T-cell (primary cell): ENCODE data around the gene GRID2. TPM values are rescaled to one million over a fixed set of nuclear protein-coding genes. Genes with fewer than 3 reads are reported as not detected.

Experiments
- ATAC-seq, 4 experiments: fragments of 200-7000 bp in 3 of 4; fragments of 150-1000 bp in 1 of 4; cut with Tn5 transposase; replicated peaks in 1 of 4; 1 replicate in 3 of 4; 2 replicates in 1 of 4; pipeline ENCODE4 v1.10.0; 2021; ENCODE audit warnings: moderate library complexity in 3 of 4, mild to moderate bottlenecking in 2 of 4, moderate number of reproducible peaks in 1 of 4
- CTCF ChIA-PET, 2 donors: fragments of 300-600 bp; sonication (Branson Sonifier 250); formaldehyde crosslinking; loops; one replicate each; lab custom pipeline; 2022; ENCODE audit warnings: antibody characterized with exemption in 2 of 2; lab: Charles Lee
- POLR2A ChIA-PET, 2 donors: fragments of 300-600 bp; sonication (Branson Sonifier 250); formaldehyde crosslinking; loops; one replicate each; lab custom pipeline; 2022; ENCODE audit warnings: antibody characterized with exemption in 2 of 2; lab: Charles Lee
- DNase-seq, 35 experiments: peaks; one replicate each; pipeline versions ENCODE4 v3.0.0 to v3.0.0-alpha.2; 2013 to 2023
- H3K27ac ChIP-seq: one replicate; pipeline ENCODE4 v1.5.1; 2013; ENCODE audit warnings: low read length
- H3K27me3 ChIP-seq, 2 experiments: replicated peaks in 1 of 2; 1 replicate in 1 of 2; 2 replicates in 1 of 2; pipeline versions ENCODE4 v1.6.1 to v1.7.0; 2013; ENCODE audit warnings: low read length in 1 of 2, mixed read lengths in 1 of 2; ENCODE audit not compliant: control insufficient read depth in 2 of 2, insufficient read depth in 2 of 2; ENCODE audit errors: extremely low read depth in 1 of 2
- H3K36me3 ChIP-seq, 2 donors: 1 replicate in 1 of 2; 2 replicates in 1 of 2; pipeline versions ENCODE4 v1.6.1 to v1.7.0; 2013; ENCODE audit warnings: low read length in 1 of 2; ENCODE audit not compliant: control insufficient read depth in 2 of 2, insufficient read depth in 1 of 2; ENCODE audit errors: extremely low read depth in 1 of 2
- H3K4me1 ChIP-seq, 2 experiments: 1 replicate in 1 of 2; 2 replicates in 1 of 2; pipeline versions ENCODE4 v1.6.1 to v1.7.0; 2013; ENCODE audit warnings: low read length in 2 of 2, mixed read lengths in 1 of 2; ENCODE audit not compliant: insufficient read depth in 2 of 2, control insufficient read depth in 1 of 2; ENCODE audit errors: extremely low read depth in 1 of 2
- H3K4me3 ChIP-seq, 2 donors: 1 replicate in 1 of 2; 2 replicates in 1 of 2; pipeline versions ENCODE4 v1.5.1 to v1.7.0; 2013; ENCODE audit warnings: mild to moderate bottlenecking in 2 of 2, low read length in 1 of 2, moderate library complexity in 1 of 2; ENCODE audit not compliant: control insufficient read depth in 1 of 2; ENCODE audit errors: extremely low read depth in 1 of 2
- H3K9me3 ChIP-seq: 2 replicates; pipeline ENCODE4 v1.7.0; 2013
- H3K27ac Mint-ChIP-seq, 2 donors: one replicate each; pipeline ENCODE4 v1.8.0; 2020 to 2021; ENCODE audit warnings: mild to moderate bottlenecking in 2 of 2, mixed read lengths in 2 of 2
- H3K27me3 Mint-ChIP-seq, 2 donors: one replicate each; pipeline ENCODE4 v1.8.0; 2021 to 2022; ENCODE audit warnings: mixed read lengths in 2 of 2
- H3K36me3 Mint-ChIP-seq: one replicate; pipeline ENCODE4 v1.8.0; 2021; ENCODE audit warnings: mixed read lengths
- H3K4me1 Mint-ChIP-seq, 3 donors: one replicate each; pipeline ENCODE4 v1.8.0; 2020 to 2022; ENCODE audit warnings: mixed read lengths in 3 of 3, mild to moderate bottlenecking in 1 of 3
- H3K4me3 Mint-ChIP-seq, 3 donors: one replicate each; pipeline ENCODE4 v1.8.0; 2020 to 2022; ENCODE audit warnings: mild to moderate bottlenecking in 3 of 3, mixed read lengths in 3 of 3, moderate library complexity in 3 of 3
- H3K9me3 Mint-ChIP-seq, 3 donors: one replicate each; pipeline ENCODE4 v1.8.0; 2020 to 2022; ENCODE audit warnings: mixed read lengths in 3 of 3
- WGBS: methylation state at CpG from one replicate; pipeline ENCODE4 v1.1.5; 2013; ENCODE audit warnings: missing lambda C conversion rate; ENCODE audit not compliant: insufficient coverage; 5-methylcytosine and 5-hydroxymethylcytosine counted together
- total RNA-seq, 35 experiments: library from RNA in 6 of 35; stranded (reverse) in 6 of 35; fragments of 120-200 nt in 1 of 35; gene quantifications; one replicate each; pipeline versions ENCODE4 v1.2.1 to v1.2.4 and lab custom pipeline; 2013 to 2026

The GRID2 gene
- total RNA-seq, 5 donors from 2014 or later (not counting 1 experiment from before 2014, with no cell fraction given), result 0.13 to 0.18 TPM; not detected in 3

DNA sequence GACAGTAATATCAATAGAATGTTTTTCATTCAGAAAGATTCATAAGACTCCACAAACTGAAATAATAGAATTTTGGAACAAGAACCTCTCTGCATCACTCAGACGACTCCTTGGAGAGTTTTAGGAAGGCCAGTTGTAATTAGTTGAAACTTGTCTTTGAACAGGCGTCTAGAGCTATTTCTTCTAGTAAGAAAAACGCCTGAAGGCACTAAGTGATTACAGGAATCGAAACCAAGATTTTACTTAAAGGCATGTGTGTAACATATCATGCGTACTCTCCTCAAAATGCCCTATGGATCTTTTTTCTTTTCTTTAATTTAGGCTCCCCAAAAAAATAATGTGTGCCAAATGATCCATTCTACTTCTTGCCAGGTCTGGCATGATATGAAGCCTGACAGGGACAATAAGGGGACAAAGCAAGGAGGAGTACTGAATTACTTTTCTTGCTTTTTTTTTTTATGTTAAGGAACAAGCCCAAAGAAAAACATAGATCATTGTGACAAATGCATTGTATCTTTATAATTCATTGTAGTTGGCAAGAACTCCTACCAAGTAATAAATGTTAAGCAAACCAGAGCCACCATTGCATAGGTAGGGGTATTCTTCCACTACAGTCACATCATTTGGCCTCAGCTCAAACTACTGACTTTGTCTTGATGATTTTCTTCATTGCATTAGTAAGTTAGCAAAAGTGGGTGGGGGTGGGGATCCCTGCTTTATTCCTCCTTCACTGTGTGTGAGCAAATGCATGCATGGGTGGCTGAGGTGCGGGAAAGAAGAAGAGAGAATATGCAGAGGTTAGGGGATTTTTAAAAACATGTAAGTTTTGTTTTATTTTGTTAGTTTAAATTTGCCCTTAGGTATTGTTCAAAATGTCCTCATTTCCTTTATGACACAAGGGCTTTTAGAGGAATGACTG is 1444.9 kb downstream of the GRID2 start:
- Histone ChIP-seq H3K27me3 (no peaks in the 10 kb centered on the region), H3K36me3 (no peaks in the 10 kb centered on the region), H3K27ac (no peak overlapping the region), H3K4me3 (no peak overlapping the region), H3K4me1 (no peaks in the 10 kb centered on the region), H3K9me3 (no peaks in the 10 kb centered on the region)
- CTCF ChIA-PET, result no interaction called here
- DNase-seq (no peak), ATAC-seq (no peak)
- Mint-ChIP-seq H3K4me1 (no peaks in the 10 kb centered on the region), H3K9me3 (peaks cover 0 to 7% (median 0%) of the 10 kb centered on the region in 3 donors), H3K4me3 (no peak overlapping the region), H3K27ac (no peak overlapping the region), H3K36me3 (no peaks in the 10 kb centered on the region), H3K27me3 (no peaks in the 10 kb centered on the region)
- POLR2A ChIA-PET, result no interaction called here
- no CpG with 5 or more reads among the region's 6 CpGs for WGBS

DNA sequence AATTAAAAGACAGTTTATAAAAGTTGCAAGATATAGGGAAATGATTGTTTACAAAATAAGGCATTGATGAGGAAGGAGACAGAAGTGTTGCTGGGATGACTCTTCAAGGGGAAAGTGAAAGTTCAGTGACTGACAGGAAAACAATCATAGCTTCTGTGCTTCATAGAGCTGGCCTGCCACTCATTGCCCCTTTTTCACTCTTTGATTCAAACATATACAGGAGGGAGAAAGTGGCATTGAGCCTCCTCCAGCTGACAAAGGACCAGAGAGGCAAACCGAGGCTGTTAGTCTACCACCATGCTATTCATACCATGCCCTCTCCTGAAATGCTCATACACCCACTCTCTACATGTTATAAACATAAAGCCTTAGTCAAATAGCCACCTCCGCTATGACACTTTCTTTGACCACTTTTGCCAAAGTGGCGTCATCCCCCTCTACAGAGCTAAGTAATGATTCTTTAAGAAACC is 1445.6 kb downstream of the GRID2 start:
- ChIA-PET POLR2A (no interaction called here), CTCF (no interaction called here)
- no peaks in the 10 kb centered on the region for H3K27me3 Mint-ChIP-seq
- H3K4me3 Mint-ChIP-seq, result no peak overlapping the region
- Histone ChIP-seq H3K27ac (no peak overlapping the region), H3K4me1 (no peaks in the 10 kb centered on the region), H3K27me3 (no peaks in the 10 kb centered on the region), H3K9me3 (no peaks in the 10 kb centered on the region), H3K4me3 (no peak overlapping the region), H3K36me3 (no peaks in the 10 kb centered on the region)
- H3K27ac Mint-ChIP-seq, result no peak overlapping the region
- 76% methylated on average over 3 of the region's 3 CpGs for WGBS
- no peak for ATAC-seq
- DNase-seq, result no peak
- peaks cover 0 to 5% (median 0%) of the 10 kb centered on the region in 3 donors for H3K9me3 Mint-ChIP-seq
- H3K36me3 Mint-ChIP-seq, result no peaks in the 10 kb centered on the region
- H3K4me1 Mint-ChIP-seq, result no peaks in the 10 kb centered on the region

DNA sequence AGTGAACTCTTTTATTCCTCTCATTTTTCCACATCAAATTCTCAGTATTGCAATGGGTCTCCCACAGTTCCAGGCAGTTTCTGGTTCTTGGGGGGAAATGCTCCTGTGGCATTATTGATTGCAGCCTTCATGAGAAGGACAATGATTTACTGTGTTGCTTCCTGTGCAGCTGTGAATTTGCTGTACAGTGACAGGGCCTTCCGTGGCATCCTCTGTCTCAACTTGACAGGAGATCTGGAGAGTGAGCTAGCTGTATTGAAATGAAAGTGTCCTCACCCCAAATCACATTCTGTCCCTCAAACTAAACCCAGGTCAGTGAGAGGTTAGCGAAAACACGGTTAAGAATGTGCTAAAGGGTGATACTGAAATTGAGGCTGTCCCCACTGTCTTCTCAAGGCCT is 1447.6 kb downstream of the GRID2 start:
- H3K9me3 Mint-ChIP-seq, result peaks cover 0 to 3% (median 0%) of the 10 kb centered on the region in 3 donors
- Histone ChIP-seq H3K27ac (no peak overlapping the region), H3K9me3 (no peaks in the 10 kb centered on the region), H3K27me3 (no peaks in the 10 kb centered on the region), H3K4me1 (no peaks in the 10 kb centered on the region), H3K36me3 (no peaks in the 10 kb centered on the region), H3K4me3 (no peak overlapping the region)
- H3K27me3 Mint-ChIP-seq, result no peaks in the 10 kb centered on the region
- no peak overlapping the region for H3K27ac Mint-ChIP-seq
- ChIA-PET POLR2A (no interaction called here), CTCF (no interaction called here)
- DNase-seq (no peak), ATAC-seq (no peak)
- H3K4me1 Mint-ChIP-seq, result no peaks in the 10 kb centered on the region
- no peaks in the 10 kb centered on the region for H3K36me3 Mint-ChIP-seq
- no peak overlapping the region for H3K4me3 Mint-ChIP-seq
- no CpG with 5 or more reads among the region's 3 CpGs for WGBS

DNA sequence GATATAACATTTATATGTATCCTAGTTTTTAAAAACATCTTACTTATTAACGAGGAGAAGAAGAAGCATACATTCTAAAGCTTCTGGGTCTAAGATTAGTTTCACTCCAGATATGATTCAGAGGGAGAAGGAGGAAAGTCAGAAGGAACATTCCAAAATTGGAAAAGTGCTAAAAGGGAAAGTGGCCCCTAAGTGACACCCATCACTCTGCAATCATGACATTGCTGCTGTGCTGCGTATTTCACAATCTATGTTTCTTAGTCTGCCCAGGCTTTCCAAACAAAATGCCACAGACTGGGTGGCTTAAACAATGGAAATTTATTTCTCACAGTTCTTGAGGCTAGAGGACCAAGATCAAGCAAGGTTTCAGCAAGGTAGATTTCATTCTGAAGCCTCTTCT is 1452.3 kb downstream of the GRID2 start:
- H3K27ac Mint-ChIP-seq, result no peak overlapping the region
- ChIA-PET CTCF (no interaction called here), POLR2A (no interaction called here)
- peaks cover 0 to 2% of the 10 kb centered on the region in 2 donors for H3K27me3 Mint-ChIP-seq
- H3K36me3 Mint-ChIP-seq, result no peaks in the 10 kb centered on the region
- WGBS, result no CpG with 5 or more reads among the region's 2 CpGs
- no peaks in the 10 kb centered on the region for H3K4me1 Mint-ChIP-seq
- no peak overlapping the region for H3K27ac ChIP-seq
- peaks cover 0 to 3% (median 0%) of the 10 kb centered on the region in 3 donors for H3K9me3 Mint-ChIP-seq
- no peaks in the 10 kb centered on the region for H3K36me3 ChIP-seq
- no peaks in the 10 kb centered on the region for H3K27me3 ChIP-seq
- no peak for DNase-seq
- no peaks in the 10 kb centered on the region for H3K9me3 ChIP-seq
- H3K4me1 ChIP-seq, result no peaks in the 10 kb centered on the region
- no peak overlapping the region for H3K4me3 Mint-ChIP-seq
- H3K4me3 ChIP-seq, result no peak overlapping the region
- ATAC-seq, result no peak

DNA sequence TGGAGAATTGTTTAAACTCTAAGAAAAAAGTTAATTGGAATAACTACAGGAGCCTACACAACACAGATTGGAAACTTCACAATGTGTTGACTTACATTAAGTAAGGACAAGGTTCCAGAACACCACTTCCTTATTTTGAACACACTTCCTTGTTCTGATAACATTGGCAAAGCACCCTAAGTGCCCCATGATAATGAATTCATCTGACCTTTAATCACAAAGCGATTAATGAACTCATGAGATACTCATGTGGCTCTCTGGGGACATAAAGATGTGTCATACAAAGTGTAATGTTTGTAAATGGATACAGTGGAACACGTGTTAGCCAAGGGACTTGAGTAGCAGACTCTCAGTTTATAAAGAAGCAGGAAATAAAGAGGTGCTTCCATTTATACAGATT is 1455.7 kb downstream of the GRID2 start:
- Histone ChIP-seq H3K36me3 (no peaks in the 10 kb centered on the region), H3K27me3 (no peaks in the 10 kb centered on the region), H3K27ac (no peak overlapping the region), H3K4me1 (no peaks in the 10 kb centered on the region), H3K4me3 (no peak overlapping the region), H3K9me3 (no peaks in the 10 kb centered on the region)
- ATAC-seq (no peak), DNase-seq (no peak)
- Mint-ChIP-seq H3K27me3 (peaks cover 0 to 2% of the 10 kb centered on the region in 2 donors), H3K36me3 (no peaks in the 10 kb centered on the region), H3K9me3 (no peaks in the 10 kb centered on the region), H3K27ac (no peak overlapping the region), H3K4me1 (no peaks in the 10 kb centered on the region), H3K4me3 (no peak overlapping the region)
- 50% methylated on average over 2 of the region's 2 CpGs for WGBS
- CTCF ChIA-PET, result no interaction called here
- POLR2A ChIA-PET, result no interaction called here

DNA sequence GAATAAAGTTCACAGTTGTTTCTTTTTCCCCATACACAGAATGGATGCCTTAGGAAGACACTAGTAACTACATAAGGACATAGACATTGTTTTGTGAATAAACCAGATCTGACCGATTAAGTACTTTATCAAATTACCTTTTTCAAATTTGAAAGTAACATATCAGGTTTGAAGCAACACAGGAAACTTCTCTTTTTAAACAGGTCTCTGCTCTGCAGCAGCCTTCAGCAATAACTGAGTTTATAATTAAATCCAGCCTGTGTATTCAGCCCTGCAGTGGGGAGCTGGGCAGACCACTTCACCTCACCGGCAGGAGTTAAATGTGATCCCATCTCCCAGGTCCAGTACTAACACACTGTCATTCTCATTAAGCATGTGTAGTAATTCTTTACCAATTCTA is 1456.5 kb downstream of the GRID2 start:
- Histone ChIP-seq H3K4me3 (no peak overlapping the region), H3K27me3 (no peaks in the 10 kb centered on the region), H3K9me3 (no peaks in the 10 kb centered on the region), H3K36me3 (no peaks in the 10 kb centered on the region), H3K27ac (no peak overlapping the region), H3K4me1 (no peaks in the 10 kb centered on the region)
- ChIA-PET CTCF (no interaction called here), POLR2A (no interaction called here)
- ATAC-seq (no peak), DNase-seq (no peak)
- no peaks in the 10 kb centered on the region for H3K36me3 Mint-ChIP-seq
- H3K27ac Mint-ChIP-seq, result no peak overlapping the region
- peaks cover 0 to 4% of the 10 kb centered on the region in 2 donors for H3K27me3 Mint-ChIP-seq
- no peak overlapping the region for H3K4me3 Mint-ChIP-seq
- H3K9me3 Mint-ChIP-seq, result no peaks in the 10 kb centered on the region
- H3K4me1 Mint-ChIP-seq, result no peaks in the 10 kb centered on the region
- no CpG with 5 or more reads among the region's 2 CpGs for WGBS
